Mucosa of stomach (tissue), 1 donor: ENCODE measurements around the gene SYN1.

Experiments
- H3K27me3 ChIP-seq: one replicate; pipeline ENCODE4 v1.7.0; 2013; ENCODE audit warnings: mild to moderate bottlenecking, low read length; ENCODE audit not compliant: control insufficient read depth, insufficient read depth
- H3K36me3 ChIP-seq: one replicate; pipeline ENCODE4 v1.7.0; 2013; ENCODE audit warnings: low read length; ENCODE audit not compliant: control insufficient read depth, insufficient read depth
- H3K4me1 ChIP-seq: one replicate; pipeline ENCODE4 v1.7.0; 2013; ENCODE audit warnings: mild to moderate bottlenecking, low read length; ENCODE audit not compliant: control insufficient read depth, insufficient read depth
- H3K4me3 ChIP-seq: one replicate; pipeline ENCODE4 v1.7.0; 2013; ENCODE audit warnings: low read length
- H3K9ac ChIP-seq: one replicate; pipeline ENCODE4 v1.7.0; 2013; ENCODE audit warnings: mild to moderate bottlenecking, low read length, moderate library complexity
- H3K9me3 ChIP-seq: one replicate; pipeline ENCODE4 v1.7.0; 2013; ENCODE audit warnings: mild to moderate bottlenecking, low read length, moderate library complexity; ENCODE audit not compliant: control insufficient read depth
- donor health status: Pancreatic carcinoma.

SYN1 gene

GRCh38 chrX:47561659-47562151 lies 58.0 kb downstream of the SYN1 start:
- Histone ChIP-seq H3K9ac (peak overlapping the region; percentile 75), H3K4me3 (no peak overlapping the region), H3K9me3 (no peaks in the 10 kb centered on the region), H3K36me3 (no peaks in the 10 kb centered on the region), H3K4me1 (peaks cover 15% of the 10 kb centered on the region), H3K27me3 (no peaks in the 10 kb centered on the region)

DNA sequence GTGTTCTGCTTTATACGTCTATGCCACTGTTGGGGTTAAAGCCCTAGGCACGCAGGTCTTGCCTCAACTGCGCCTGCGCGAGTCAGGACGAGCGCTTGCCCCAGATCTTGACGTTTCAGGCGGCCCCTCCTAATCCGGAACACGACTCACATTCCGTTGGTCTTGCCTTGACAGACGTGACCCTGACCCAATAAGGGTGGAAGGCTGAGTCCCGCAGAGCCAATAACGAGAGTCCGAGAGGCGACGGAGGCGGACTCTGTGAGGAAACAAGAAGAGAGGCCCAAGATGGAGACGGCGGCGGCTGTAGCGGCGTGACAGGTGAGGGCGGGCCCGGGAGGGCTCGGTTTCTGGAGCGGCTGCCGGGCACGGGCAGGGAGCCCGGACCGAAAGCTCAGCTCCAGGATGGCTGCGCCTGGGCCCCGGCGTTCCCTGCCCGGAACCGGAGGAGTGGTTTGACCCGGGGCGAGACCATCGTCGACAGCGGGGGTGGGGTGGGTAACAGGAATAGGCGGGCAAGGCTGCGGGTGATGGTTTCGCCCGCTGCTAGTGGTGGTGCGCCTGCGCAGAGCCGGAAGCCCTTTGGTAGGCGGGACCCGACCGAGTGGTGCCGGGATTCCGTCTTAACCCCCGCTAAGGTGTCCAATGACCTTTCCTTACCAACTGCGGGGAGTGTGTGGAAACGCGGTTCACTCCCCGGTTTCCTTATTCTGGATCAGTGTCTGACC lies 58.6 kb downstream of the SYN1 start, which contains the start of gene ARAF:
Gene ARAF, plus strand, starts transcription at position 272 of the 725 bp plus-strand sequence. CDS start 1,763 bp downstream, outside the sequence.
- H3K4me1 ChIP-seq = peaks cover 15% of the 10 kb centered on the region
- peak within 1 kb of the TSS; percentile 75 for H3K9ac ChIP-seq
- no peaks in the 10 kb centered on the region for H3K36me3 ChIP-seq
- peak within 1 kb of the TSS; percentile 46 for H3K4me3 ChIP-seq
- no peaks in the 10 kb centered on the region for H3K9me3 ChIP-seq
- H3K27me3 ChIP-seq = no peaks in the 10 kb centered on the region

DNA sequence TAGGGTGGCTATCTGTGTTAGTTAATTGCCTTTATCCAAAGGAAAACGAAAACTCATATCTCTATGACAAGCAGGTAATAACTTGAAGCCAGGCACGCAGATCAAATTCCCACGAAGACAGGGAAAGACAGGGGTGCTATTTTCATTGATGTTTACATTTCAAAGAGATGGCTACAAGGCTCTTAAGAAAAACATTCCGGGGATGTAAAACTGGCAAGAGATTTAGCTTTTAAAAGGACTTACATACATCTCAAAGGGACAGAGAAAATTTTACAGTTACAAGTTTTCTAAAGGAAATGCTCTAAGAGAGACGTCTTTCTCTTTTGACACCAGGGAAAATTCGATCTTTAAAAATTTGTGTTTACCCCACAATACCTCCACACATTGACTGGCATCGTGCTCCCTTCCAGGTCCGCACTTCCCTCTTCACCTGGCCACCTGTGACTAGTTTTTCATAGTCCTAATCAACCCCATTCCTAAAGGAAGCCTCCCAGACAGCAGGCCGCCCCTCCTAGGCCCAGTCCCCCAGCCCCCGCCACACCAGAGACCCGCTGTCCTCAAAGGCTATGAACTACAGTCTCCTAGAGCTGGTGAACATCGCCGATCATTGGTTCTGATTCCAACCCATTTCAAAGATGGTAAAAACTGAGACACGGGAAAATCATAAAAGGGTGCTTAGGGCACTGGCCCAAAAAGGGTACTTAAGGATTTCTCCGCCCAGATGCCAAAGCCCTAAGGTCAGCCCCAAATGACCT lies 59.3 kb downstream of the SYN1 start:
- Histone ChIP-seq H3K4me3 (peak overlapping the region; percentile 46), H3K27me3 (no peaks in the 10 kb centered on the region)

DNA sequence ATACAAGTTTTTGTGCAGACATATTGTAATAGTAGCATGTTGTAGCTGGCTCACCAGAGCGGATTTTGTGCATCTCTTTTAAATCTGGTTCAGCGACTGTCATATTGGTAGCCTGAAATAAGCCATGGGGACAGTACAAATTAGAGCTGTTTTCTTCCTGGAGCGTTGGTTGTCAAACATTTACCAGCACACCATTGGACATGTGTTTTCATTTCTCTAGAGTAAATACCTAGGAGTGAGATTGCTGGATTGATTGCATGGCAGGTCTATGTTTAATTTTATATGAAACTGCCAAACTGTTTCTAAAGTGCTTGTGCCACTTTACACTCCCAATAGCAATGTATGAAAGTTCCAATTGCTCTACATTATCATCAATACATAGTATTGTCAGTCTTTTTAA lies 61.2 kb downstream of the SYN1 start:
- Histone ChIP-seq H3K4me1 (peaks cover 15% of the 10 kb centered on the region), H3K4me3 (no peak overlapping the region), H3K27me3 (no peaks in the 10 kb centered on the region), H3K36me3 (no peaks in the 10 kb centered on the region), H3K9ac (no peak overlapping the region), H3K9me3 (no peaks in the 10 kb centered on the region)

More for the DNA sequence above, 59.3 kb downstream of the SYN1 start:
- Histone ChIP-seq H3K9ac (peak overlapping the region; percentile 75), H3K36me3 (no peaks in the 10 kb centered on the region), H3K4me1 (peaks cover 15% of the 10 kb centered on the region), H3K9me3 (no peaks in the 10 kb centered on the region)

- Histone ChIP-seq H3K9me3 (no peaks in the 10 kb centered on the region), H3K36me3 (no peaks in the 10 kb centered on the region), H3K4me1 (peaks cover 4% of the 10 kb centered on the region), H3K9ac (peak overlapping the region; percentile 73), H3K4me3 (no peak overlapping the region), H3K27me3 (no peaks in the 10 kb centered on the region)
Measured at GRCh38 chrX:47556045-47556623, 63.5 kb downstream of the SYN1 start.

GRCh38 chrX:47543496-47543895 lies 76.2 kb downstream of the SYN1 start:
- no peaks in the 10 kb centered on the region for H3K9me3 ChIP-seq
- no peak overlapping the region for H3K4me3 ChIP-seq
- H3K27me3 ChIP-seq = no peaks in the 10 kb centered on the region
- H3K4me1 ChIP-seq = no peaks in the 10 kb centered on the region
- H3K9ac ChIP-seq = no peak overlapping the region
- no peaks in the 10 kb centered on the region for H3K36me3 ChIP-seq

- no peaks in the 10 kb centered on the region for H3K9me3 ChIP-seq
- no peak overlapping the region for H3K4me3 ChIP-seq
- H3K27me3 ChIP-seq = no peaks in the 10 kb centered on the region
- no peaks in the 10 kb centered on the region for H3K4me1 ChIP-seq
- H3K36me3 ChIP-seq = no peaks in the 10 kb centered on the region
- H3K9ac ChIP-seq = peak overlapping the region; percentile 43
Measured at GRCh38 chrX:47540754-47541538, 78.7 kb downstream of the SYN1 start.

DNA sequence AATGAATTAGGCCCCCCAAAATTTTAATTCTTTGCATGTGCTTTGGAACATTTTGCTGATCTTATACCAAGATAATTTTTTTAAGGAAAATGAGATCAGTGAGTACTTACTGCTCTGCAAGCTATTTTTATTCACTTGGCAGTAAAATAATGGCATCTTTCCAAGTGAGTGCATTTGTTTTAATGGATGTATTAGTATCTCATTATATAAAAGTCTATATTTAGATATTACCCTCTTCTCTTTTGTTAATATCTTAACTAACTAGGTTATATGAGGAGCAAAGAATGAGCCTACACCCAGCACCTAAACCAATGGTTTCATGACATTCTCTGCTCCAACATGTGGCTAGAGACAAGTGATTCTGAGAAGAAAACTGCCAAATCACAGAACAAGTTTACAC lies 79.8 kb downstream of the SYN1 start:
- H3K9ac ChIP-seq = no peak overlapping the region
- H3K4me1 ChIP-seq = no peaks in the 10 kb centered on the region
- no peak overlapping the region for H3K4me3 ChIP-seq
- H3K27me3 ChIP-seq = no peaks in the 10 kb centered on the region
- no peaks in the 10 kb centered on the region for H3K9me3 ChIP-seq
- no peaks in the 10 kb centered on the region for H3K36me3 ChIP-seq

DNA sequence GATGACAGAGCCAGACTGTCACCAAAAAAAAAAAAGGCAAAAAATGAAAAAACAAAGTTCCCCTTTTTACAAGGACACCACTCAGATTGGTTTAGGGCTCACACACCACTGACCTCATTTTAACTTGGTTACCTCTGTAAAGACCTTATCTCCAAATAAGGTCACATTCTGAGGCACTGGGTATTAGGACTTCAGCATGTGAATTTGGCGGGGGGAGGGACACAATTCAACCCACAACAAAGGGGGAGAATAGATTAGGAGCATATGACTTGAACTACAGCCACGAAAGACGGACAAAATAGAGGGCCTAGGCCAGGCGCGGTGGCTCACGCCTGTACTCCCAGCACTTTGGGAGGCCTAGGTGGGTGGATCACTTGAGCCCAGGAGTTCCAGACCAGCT lies 89.6 kb downstream of the SYN1 start:
- no peak overlapping the region for H3K4me3 ChIP-seq
- H3K27me3 ChIP-seq = no peaks in the 10 kb centered on the region
- H3K9ac ChIP-seq = no peak overlapping the region
- H3K36me3 ChIP-seq = no peaks in the 10 kb centered on the region
- no peaks in the 10 kb centered on the region for H3K9me3 ChIP-seq
- H3K4me1 ChIP-seq = no peaks in the 10 kb centered on the region

DNA sequence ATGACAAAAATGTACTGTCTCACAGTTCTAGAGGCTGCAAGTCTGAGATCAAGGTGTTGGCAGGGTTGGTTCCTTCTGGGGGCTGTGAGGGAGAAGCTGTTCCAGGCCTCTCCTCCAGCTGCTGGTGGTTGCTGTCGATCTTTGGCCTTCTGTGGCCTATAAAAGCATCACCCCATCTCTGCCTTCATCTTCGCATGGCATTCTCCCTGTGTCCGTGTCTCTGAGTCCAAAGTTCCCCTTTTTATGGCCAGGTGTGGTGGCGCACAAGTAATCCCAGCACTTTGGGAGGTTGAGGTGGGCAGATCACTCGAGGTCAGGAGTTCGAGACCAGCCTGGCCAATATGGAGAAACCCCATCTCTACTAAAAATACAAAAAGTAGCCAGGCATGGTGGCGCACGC lies 90.1 kb downstream of the SYN1 start:
- no peaks in the 10 kb centered on the region for H3K4me1 ChIP-seq
- H3K36me3 ChIP-seq = no peaks in the 10 kb centered on the region
- H3K9me3 ChIP-seq = no peaks in the 10 kb centered on the region
- H3K27me3 ChIP-seq = no peaks in the 10 kb centered on the region
- H3K4me3 ChIP-seq = no peak overlapping the region
- H3K9ac ChIP-seq = no peak overlapping the region

DNA sequence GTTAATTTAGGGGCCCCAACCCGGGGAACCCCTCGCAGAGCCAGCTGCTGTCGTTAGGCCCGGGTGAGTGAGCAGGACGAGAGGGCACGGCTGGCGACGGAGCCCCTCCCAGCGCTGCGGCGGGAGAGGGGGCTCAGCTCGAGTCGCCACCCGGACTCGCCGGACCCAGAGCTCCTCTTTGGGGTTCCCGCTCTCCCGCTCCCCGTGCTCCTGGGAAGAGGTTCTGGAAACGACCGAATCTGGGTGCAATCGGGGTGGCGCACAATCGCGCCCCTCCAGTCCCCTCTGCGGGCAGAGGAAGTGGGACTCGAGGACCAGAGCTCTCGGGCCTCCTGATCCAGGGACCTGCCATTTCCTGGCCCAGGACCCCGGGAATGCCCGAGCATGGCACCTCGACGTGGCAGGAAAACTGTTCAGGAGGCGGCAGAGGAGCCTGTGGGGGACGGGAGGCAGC lies 95.9 kb downstream of the SYN1 start:
- Histone ChIP-seq H3K9ac (peak overlapping the region; percentile 59), H3K27me3 (peaks cover 4% of the 10 kb centered on the region), H3K36me3 (no peaks in the 10 kb centered on the region), H3K4me3 (no peak overlapping the region), H3K4me1 (no peaks in the 10 kb centered on the region), H3K9me3 (no peaks in the 10 kb centered on the region)
